Measurements from ENCODE around the gene TXNDC12.

TXNDC12 gene

DNA sequence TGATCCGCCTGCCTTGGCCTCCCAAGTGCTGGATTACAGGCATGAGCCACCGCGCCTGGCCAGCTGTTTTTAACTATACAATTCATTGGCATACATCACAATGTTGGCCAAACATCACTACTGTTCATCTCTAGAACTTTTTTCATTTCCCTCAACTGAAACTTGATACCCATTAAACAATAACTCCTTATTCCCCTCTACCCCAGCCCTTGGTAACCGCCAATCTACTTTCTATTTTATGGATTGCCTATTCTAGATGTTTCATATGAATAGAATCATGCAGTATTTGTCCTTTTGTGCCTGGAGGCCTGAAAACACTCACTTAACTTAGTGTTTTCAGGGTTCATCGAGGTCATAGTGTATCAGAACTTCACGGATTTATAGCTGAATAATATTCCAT, 17.3 kb upstream of the TXNDC12 start:
- Histone ChIP-seq H3K27ac (ENCODE audit: extremely low read depth, low read depth, low read length) (no peak overlapping the region), H3K36me3 (ENCODE audit: control insufficient read depth in 2 of 2, insufficient read depth in 1 of 2, low read length in 2 of 2) (peaks cover 36 to 63% of the 10 kb centered on the region in 2 experiments; a peak in 2 of 3 replicates), H3K9me3 (ENCODE audit: control insufficient read depth, insufficient read depth, low read depth, low read length) (no peaks in the 10 kb centered on the region), H3K4me3 (ENCODE audit: low read depth, low read length) (no peak overlapping the region), H3K4me1 (ENCODE audit: control insufficient read depth, insufficient read depth, low read length) (no peaks in the 10 kb centered on the region)
- ChIA-PET POLR2A (interaction anchor here (1.2 kb wide), 1 partner anchor 1148 kb away, joined by 4 read pairs; the partner anchor contains the start of gene CZIB), CTCF (interaction anchor here (0.7 kb wide), 1 partner anchor 1312 kb away, joined by 4 read pairs; no protein-coding TSS in a partner anchor)
- TF ChIP-seq FEZF1 (tag by site-specific recombination; IDR thresholded peaks at IDR 0.05) (no peak), EGR2 (tag by site-specific recombination; IDR thresholded peaks at IDR 0.05; ENCODE audit: low read depth) (no peak)
- TF ChIP-seq, protein P1, sequence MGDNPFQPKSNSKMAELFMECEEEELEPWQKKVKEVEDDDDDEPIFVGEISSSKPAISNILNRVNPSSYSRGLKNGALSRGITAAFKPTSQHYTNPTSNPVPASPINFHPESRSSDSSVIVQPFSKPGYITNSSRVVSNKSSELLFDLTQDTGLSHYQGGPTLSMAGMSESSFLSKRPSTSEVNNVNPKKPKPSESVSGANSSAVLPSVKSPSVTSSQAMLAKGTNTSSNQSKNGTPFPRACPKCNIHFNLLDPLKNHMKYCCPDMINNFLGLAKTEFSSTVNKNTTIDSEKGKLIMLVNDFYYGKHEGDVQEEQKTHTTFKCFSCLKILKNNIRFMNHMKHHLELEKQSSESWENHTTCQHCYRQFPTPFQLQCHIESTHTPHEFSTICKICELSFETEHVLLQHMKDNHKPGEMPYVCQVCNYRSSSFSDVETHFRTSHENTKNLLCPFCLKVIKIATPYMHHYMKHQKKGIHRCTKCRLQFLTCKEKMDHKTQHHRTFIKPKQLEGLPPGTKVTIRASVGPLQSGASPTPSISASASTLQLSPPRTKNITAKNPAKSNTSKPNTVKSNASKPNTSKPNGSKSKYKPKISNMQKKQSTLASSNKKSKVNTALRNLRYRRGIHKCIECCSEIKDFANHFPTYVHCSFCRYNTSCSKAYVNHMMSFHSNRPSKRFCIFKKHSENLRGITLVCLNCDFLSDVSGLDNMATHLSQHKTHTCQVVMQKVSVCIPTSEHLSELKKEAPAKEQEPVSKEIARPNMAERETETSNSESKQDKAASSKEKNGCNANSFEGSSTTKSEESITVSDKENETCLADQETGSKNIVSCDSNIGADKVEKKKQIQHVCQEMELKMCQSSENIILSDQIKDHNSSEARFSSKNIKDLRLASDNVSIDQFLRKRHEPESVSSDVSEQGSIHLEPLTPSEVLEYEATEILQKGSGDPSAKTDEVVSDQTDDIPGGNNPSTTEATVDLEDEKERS (tag by site-specific recombination; IDR thresholded peaks at IDR 0.05) = no peak
- TF ChIP-seq, protein P2, sequence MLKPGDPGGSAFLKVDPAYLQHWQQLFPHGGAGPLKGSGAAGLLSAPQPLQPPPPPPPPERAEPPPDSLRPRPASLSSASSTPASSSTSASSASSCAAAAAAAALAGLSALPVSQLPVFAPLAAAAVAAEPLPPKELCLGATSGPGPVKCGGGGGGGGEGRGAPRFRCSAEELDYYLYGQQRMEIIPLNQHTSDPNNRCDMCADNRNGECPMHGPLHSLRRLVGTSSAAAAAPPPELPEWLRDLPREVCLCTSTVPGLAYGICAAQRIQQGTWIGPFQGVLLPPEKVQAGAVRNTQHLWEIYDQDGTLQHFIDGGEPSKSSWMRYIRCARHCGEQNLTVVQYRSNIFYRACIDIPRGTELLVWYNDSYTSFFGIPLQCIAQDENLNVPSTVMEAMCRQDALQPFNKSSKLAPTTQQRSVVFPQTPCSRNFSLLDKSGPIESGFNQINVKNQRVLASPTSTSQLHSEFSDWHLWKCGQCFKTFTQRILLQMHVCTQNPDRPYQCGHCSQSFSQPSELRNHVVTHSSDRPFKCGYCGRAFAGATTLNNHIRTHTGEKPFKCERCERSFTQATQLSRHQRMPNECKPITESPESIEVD (tag by site-specific recombination; IDR thresholded peaks at IDR 0.05) = peak; percentile 11; the same call in 1 of the 2 replicates

DNA sequence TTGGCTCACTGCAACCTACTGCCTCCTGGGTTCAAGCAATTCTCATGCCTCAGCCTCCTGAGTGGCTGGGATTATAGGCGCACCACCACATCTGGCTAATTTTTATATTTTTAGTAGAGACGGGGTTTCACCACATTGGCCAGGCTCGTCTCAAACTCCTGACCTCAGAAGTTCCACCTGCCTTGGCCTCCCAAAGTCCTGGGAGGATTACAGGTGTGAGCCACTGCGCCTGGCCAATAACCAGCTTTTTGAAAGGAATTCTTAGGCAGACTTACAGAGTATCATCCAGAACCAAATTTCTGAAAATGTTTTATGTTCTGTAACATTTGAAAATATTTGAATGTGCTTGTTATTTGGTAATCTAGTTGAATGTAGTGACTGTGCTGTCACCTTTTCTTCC, 15.7 kb upstream of the TXNDC12 start:
- Histone ChIP-seq H3K4me3 (ENCODE audit: low read depth, low read length) (no peak overlapping the region), H3K4me1 (ENCODE audit: control insufficient read depth, insufficient read depth, low read length) (no peaks in the 10 kb centered on the region), H3K27ac (ENCODE audit: extremely low read depth, low read depth, low read length) (no peak overlapping the region), H3K9me3 (ENCODE audit: control insufficient read depth, insufficient read depth, low read depth, low read length) (no peaks in the 10 kb centered on the region), H3K36me3 (ENCODE audit: control insufficient read depth in 2 of 2, insufficient read depth in 1 of 2, low read length in 2 of 2) (peaks cover 50 to 65% of the 10 kb centered on the region in 2 experiments; a peak in 2 of 3 replicates)
- POLR2A ChIA-PET = interaction anchor here (0.6 to 0.9 kb wide), 3 partner anchors 13 to 21 kb away, joined by 3 to 4 read pairs (median 3); partner anchors contain the start of gene TXNDC12
- CTCF ChIA-PET = interaction anchor here (1.4 kb wide), 1 partner anchor 10 kb away, joined by 5 read pairs; no protein-coding TSS in a partner anchor
- TF ChIP-seq ZFP69B (tag by site-specific recombination; IDR thresholded peaks at IDR 0.05) (no peak), ZNF302 (tag by site-specific recombination; IDR thresholded peaks at IDR 0.05; ENCODE audit: low read depth) (no peak), ZNF548 (tag by site-specific recombination; IDR thresholded peaks at IDR 0.05) (no peak), BCL11B (tag by site-specific recombination; IDR thresholded peaks at IDR 0.05; ENCODE audit: low read depth) (no peak), ZNF341 (tag by site-specific recombination; IDR thresholded peaks at IDR 0.05; ENCODE audit: low read depth) (no peak), ZNF112 (tag by site-specific recombination; IDR thresholded peaks at IDR 0.05) (no peak)
- TF ChIP-seq, protein P3, sequence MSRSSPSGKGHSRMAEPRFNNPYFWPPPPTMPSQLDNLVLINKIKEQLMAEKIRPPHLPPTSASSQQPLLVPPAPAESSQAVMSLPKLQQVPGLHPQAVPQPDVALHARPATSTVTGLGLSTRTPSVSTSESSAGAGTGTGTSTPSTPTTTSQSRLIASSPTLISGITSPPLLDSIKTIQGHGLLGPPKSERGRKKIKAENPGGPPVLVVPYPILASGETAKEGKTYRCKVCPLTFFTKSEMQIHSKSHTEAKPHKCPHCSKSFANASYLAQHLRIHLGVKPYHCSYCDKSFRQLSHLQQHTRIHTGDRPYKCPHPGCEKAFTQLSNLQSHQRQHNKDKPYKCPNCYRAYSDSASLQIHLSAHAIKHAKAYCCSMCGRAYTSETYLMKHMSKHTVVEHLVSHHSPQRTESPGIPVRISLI (tag by site-specific recombination; IDR thresholded peaks at IDR 0.05) = no peak
- TF ChIP-seq, protein P2 (tag by site-specific recombination; IDR thresholded peaks at IDR 0.05) = no peak
- TF ChIP-seq, protein P1 (tag by site-specific recombination; IDR thresholded peaks at IDR 0.05) = no peak
